Activated T-helper 1 cell treated with anti-CD3 and anti-CD28 coated beads, Interleukin-2, amount 50 U/mL, for 16 hours (primary cell): ENCODE results near the gene HIPK4.
"Not testable (repeated sequence)": the region's sequence is repeated elsewhere in the genome, so short reads cannot be mapped to it uniquely, and the experiment has no call there.

Source experiments
- DNase-seq, 2 donors: peaks; one replicate each; pipeline ENCODE4 v3.0.0-alpha.2; 2020; ENCODE audit warnings: low read depth in 1 of 2, low spot score in 1 of 2

HIPK4 gene

GRCh38 chr19:40393894-40394815 is 4.2 kb upstream of the HIPK4 start:
- no peak for DNase-seq

GRCh38 chr19:40392894-40393517 is 3.0 kb upstream of the HIPK4 start:
- no peak for DNase-seq

GRCh38 chr19:40392123-40392522 is 2.1 kb upstream of the HIPK4 start:
- no peak for DNase-seq

GRCh38 chr19:40389404-40390083 is 437 bp downstream of the HIPK4 start:
- no peak for DNase-seq

GRCh38 chr19:40388481-40388880 is 1.5 kb downstream of the HIPK4 start:
- DNase-seq = no peak

- DNase-seq = no peak
These were observed 2.8 kb downstream of the HIPK4 start for GRCh38 chr19:40387155-40387554.

GRCh38 chr19:40383668-40384248 is 6.2 kb downstream of the HIPK4 start:
- DNase-seq = no peak

- no peak for DNase-seq
These were observed 8.7 kb downstream of the HIPK4 start for GRCh38 chr19:40381321-40381720.

GRCh38 chr19:40380199-40381037 is 9.6 kb downstream of the HIPK4 start:
- no peak for DNase-seq

- no peak for DNase-seq
These were observed 10.4 kb downstream of the HIPK4 start for GRCh38 chr19:40379446-40380198.

GRCh38 chr19:40378509-40378908 is 11.5 kb downstream of the HIPK4 start:
- no peak for DNase-seq

GRCh38 chr19:40377876-40378385 is 12.1 kb downstream of the HIPK4 start:
- no peak for DNase-seq

- DNase-seq = no peak
These were observed 13.6 kb downstream of the HIPK4 start for GRCh38 chr19:40376286-40376862.

- DNase-seq = no peak
These were observed 15.9 kb downstream of the HIPK4 start for GRCh38 chr19:40374084-40374483.

GRCh38 chr19:40371802-40372122 is 18.2 kb downstream of the HIPK4 start:
- no peak for DNase-seq

- DNase-seq = no peak
These were observed 18.8 kb downstream of the HIPK4 start for GRCh38 chr19:40370997-40371801.

GRCh38 chr19:40370253-40370652 is 19.7 kb downstream of the HIPK4 start:
- not testable (repeated sequence) for DNase-seq

- DNase-seq = no peak
These were observed 20.2 kb downstream of the HIPK4 start for GRCh38 chr19:40369797-40370196.
